Suppressor macrophage treated with lipopolysaccharide for 4 hours (primary cell): ENCODE data around the gene CTRB1.

Experiments used
- DNase-seq: peaks from one replicate; pipeline ENCODE4 v3.0.0-alpha.2; 2020

CTRB1 gene

GRCh38 chr16:75218256-75219076 lies at the start of gene CTRB1:
Gene CTRB1, plus strand, starts transcription at chr16:75218988. Its CDS starts 20 bp downstream, at chr16:75219008.
- peak; percentile 19 for DNase-seq

DNA sequence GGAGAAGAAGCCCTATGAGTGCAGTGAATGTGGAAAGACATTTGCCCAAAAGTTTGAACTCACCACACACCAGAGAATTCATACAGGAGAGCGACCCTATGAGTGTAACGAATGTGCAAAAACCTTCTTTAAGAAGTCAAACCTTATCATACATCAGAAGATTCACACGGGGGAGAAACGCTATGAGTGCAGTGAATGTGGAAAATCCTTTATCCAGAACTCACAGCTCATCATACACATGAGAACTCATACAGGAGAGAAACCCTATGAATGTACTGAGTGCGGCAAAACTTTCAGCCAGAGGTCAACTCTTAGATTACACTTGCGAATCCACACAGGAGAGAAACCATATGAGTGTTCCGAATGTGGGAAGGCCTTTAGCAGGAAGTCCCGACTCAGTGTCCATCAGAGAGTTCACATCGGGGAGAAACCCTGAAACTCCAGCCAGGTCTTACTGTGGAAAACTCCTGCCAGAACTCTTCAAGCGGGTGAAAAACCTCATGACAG lies 48.8 kb upstream of the CTRB1 start:
- no peak for DNase-seq

DNA sequence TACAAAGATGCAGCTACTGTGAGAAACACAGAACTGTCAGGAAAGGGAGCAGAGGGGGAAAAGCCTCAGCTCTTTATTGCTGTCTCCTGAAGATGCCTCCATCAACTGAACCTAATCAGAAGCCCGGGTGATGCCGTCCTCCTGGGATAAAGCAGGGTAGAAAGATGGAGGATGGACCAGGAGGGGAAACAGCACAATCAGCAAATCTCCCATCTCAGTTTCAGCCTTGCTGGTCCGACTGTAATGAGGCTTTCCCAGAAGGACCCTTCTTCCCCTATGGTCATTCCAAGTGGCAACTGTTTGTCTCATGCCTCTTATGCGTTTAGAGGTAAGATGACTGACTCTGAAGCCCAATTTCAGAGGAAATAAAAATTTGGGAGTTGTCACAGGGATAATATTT lies 46.2 kb upstream of the CTRB1 start:
- DNase-seq: no peak

- no peak for DNase-seq
Measured at GRCh38 chr16:75175074-75175473, 43.7 kb upstream of the CTRB1 start.

- DNase-seq: no peak
Measured at GRCh38 chr16:75176926-75177325, 41.9 kb upstream of the CTRB1 start.

DNA sequence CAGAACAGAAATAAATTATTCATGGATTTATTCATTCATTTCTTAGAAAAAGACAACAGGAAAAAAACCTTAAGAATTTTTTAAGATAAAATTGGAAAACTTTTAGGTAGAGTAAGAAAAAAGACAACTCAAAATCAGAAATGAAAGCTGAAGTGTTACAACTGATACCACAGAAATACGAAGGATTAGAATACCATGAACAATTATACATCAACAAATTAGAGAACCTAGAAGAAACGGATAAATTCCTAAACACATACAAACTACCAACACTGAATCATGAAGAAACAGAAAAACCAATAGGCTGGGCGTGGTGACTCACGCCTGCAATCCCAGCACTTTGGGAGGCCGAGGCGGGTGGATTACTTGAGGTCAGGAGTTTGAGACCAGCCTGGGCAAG lies 39.6 kb upstream of the CTRB1 start:
- no peak for DNase-seq

- DNase-seq: peak; percentile 10
Measured at GRCh38 chr16:75181630-75182029, 37.2 kb upstream of the CTRB1 start.

DNA sequence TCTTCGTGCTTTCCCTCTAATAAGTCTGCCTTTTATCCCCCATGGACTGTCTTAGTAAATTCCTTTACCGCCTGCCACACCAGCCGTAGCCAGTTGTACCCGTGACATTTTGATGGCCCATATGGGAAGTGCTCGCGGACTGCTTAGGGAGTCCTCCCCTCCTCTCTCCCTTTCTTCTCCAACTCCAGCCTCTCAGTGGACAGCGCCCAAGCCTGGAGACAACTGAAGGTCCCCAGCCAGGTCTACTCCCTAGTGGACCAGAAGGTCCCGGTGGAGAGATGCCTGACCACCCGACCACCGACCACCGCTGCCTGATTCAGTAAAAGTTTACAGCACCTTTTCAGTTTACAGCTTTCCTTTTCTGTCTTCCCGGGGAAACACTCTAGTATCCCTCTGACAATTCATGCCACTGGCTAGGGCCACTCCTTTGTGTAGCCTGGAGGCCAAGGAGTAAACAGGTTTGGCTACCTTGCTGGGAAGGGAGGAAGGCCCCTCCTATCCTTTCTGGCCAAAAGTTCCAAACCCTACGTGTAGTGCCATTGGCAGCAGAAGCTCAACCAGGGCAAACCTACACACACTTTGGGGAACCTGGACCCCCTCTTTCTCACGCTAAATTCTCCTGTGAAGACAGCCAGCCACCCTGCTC lies 29.8 kb upstream of the CTRB1 start:
- DNase-seq: no peak

- no peak for DNase-seq
Measured at GRCh38 chr16:75189638-75190245, 29.0 kb upstream of the CTRB1 start.

DNA sequence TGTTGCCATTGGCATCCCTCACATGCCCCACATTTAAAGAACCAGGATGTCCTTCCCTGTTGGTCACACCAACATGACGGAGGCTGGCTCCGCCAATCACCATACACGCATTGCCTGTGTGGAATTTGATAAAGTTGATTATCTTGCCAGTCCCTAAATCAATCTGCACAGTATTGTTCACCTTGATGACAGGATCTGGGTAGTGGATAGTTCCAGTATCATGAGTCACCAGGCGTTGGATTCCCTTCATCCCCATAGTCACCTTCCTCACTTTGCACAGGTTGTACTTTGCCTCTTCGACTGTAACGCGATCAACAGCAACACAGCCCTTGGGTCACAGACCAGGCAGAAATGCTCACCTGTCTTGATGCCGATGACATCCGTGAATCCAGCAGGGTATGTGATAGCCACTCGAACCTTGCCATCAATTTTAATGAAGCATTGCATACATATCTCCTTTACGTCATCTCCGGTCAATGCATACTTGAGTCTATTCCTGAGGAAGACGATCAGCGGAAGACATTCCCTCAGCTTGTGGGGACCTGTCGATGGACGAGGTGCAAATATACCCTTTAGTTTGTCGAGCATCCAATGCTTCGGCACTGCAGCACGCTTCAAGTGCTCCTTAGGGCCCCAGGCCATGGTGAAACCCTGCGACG lies 26.1 kb upstream of the CTRB1 start:
- no peak for DNase-seq

DNA sequence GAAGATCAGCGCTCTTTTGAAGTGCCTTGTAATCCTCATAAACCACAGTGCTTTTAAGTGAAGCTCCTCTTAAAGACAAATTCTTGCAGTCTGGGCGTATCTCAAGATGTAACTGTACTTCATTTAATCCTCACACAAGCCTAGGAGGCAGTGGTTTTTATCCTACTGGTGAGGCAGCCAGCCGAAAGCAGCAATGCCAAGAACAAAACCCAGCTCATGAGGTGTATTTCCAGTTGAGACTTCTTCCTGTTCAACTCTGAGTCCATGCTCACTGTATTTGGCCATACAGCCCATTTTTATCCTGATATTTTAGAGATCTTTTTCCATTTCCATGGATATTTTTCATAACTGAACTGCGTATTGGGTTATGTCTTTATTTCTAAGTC lies 25.5 kb upstream of the CTRB1 start:
- DNase-seq: no peak

DNA sequence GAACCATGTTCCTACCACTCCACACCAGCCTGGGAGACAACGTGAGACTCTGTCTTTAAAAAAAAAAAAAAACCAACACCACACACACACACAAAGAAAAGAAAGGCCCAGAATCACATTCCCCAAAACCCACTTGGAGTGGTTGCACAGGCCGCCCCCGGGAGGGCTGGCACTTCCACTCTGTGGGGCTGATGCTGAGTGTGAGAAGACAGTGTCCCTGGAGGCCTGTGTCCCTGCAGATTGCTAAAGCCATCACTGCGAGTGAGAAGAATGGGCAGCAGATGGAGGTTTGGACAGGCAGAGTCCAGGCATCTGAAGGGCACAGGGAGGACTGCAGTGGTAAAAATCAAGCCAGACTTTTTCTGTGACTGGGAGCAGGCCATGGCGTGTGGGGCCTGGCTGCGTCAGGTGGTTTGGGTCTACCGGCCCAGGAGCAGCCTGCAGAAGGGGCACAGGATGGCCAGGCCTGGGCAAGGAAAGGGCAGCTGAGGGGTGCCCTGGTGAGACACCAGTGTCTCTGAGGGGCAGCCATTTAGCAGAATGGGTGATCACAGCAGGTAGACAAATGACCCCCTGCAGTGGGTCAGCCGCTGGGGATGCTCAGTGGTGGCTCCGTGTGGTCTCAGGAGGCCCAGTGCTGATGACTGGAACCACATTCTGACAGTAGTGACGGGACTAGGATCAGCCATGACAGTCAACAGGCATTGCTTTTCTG lies 24.9 kb upstream of the CTRB1 start:
- DNase-seq: no peak

DNA sequence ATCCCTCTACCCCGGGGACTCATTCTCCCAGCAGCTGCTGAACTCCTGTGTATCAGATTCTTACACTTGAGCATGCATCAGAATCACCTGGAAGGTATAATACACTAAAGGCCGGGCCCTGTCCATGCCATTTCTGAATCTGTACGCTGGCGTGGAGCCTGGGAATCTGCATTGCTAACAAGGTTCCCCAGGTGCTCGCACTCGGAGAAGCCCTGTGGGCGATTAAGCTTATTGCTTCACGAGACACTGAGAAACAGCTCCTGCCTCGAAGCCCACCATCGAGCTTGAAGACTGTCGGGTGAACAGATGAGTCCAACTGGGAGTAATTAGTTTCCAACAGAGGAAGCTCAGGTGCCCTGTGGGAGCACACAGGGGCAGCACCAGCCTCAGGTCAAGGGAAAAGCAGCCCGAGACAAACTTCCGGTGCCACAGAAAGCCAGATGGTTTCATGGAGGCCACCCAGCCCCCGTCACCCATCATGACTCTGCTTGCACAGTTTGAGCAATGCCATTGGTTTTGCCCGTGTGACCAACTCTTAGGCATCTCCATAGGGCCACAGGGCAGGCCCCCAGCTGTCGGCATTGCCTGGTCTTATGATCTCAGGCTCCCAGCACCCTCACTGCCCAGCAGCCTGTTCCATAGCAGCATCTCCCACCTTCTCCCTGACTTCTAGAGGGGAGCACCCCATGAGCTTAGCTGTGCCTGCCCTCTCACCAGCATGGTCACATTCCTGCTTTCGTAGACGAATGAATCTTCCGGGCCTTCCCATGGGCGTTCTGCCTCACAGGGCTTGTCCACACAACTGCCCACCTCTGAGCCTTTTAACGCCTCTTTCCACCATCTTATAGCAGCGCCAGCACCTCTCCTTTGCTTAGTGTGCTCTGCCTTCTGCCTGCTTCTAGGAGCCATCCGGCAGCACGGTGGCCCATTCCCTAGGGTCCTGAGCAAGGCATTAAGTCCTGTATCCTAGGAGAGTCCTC lies 22.7 kb upstream of the CTRB1 start:
- no peak for DNase-seq

- no peak for DNase-seq
Measured at GRCh38 chr16:75196836-75197235, 22.0 kb upstream of the CTRB1 start.

- no peak for DNase-seq
Measured at GRCh38 chr16:75197522-75198134, 21.2 kb upstream of the CTRB1 start.

DNA sequence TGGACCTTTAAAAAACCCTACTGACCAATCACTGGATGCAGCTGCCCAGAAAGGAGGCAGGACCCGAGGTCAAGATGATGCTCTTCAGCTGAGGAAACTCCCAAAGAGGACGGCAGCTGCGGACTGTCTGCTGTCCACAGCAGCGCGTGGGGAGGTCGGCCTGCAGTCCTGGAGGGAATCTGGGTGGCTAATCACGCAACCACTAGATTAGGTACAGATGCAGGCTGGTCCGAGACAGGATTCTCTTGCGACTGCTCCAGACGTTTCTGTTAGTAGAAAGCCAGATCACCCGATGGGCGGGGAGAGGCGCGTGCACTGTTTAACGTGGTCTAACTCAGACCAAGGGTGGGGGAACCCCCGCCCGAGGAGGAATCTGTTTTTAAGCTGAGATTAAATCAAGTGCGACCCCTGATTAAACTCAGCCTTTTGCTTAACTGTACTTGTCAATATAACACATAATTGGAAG lies 20.6 kb upstream of the CTRB1 start:
- DNase-seq: no peak

DNA sequence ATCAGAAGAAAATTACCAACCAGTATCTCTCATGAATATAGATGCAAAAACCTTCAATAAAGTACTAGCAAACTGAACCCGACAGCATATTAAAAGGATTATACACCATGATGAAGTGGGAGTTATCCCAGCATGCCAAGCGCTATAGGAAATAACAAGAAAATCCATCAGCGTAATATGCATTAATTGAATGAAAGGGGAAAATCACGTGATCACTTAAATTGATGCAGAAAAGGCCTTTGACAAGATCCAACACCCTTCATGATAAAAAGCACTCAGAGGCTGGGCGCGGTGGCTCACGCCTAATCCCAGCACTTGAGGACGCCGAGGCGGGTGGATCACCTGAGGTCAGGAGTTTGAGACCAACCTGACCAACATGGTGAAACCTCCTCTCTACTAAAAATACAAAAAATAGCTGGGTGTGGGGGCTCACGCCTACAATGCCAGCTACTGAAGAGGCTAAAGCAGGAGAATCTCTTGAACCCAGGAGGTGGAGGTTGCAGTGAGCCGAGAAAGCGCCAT lies 16.7 kb upstream of the CTRB1 start:
- DNase-seq: no peak

DNA sequence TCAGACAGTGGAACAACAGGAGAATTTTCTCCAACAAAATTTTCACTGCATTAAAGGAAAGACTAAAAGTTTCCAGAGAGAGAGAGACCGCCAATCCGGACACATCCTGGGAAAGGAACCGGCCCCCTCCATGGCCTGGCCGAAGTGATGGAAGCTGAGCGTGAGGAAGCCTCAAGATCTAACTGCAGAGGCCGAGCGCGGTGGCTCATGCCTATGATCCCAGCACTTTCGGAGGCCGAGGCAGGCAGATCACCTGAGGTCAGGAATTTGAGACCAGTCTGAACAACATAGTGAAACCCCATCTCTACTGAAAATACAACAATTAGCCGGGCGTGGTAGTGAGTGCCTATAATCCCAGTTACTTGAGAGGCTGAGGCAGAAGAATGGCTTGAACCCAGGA lies 15.7 kb upstream of the CTRB1 start:
- no peak for DNase-seq

DNA sequence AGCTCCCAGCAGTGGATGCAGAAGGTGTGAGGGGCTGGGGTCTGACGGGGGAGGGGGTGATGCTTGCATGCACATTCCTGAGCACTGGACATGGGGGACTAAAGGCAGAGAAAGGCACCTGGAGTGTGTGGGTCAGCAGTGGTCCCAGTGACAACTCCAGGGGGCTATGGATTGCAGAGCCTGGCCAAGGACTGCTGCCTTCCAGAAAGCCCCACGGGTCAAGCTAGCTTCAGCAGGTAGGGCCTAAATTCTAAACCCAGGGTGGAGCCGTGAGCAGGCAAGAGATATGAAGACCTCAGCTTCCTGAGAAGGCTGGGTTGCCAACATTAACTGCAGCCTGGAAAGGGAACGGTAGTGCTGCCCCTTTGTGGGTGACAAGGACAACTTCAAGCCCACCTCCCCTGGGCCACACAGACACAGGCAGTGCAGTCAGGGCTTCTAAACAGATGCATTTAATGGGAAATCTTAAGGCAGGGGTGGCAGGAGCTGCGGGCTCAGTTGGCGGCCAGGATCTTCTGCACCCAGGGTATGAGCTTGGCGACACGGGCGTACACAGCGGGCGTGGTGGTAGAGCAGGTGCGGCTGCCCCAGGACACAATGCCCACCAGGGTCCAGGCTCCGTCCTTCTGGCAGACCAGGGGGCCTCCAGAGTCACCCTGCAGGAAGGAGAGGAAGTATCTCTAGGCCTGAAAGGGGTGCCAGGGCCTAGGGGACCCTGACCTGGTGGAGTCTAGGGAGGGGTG lies 14.9 kb upstream of the CTRB1 start:
- no peak for DNase-seq

GRCh38 chr16:75204410-75204758 lies 14.4 kb upstream of the CTRB1 start:
- no peak for DNase-seq
